ENCODE results near the gene ME2.

DNA sequence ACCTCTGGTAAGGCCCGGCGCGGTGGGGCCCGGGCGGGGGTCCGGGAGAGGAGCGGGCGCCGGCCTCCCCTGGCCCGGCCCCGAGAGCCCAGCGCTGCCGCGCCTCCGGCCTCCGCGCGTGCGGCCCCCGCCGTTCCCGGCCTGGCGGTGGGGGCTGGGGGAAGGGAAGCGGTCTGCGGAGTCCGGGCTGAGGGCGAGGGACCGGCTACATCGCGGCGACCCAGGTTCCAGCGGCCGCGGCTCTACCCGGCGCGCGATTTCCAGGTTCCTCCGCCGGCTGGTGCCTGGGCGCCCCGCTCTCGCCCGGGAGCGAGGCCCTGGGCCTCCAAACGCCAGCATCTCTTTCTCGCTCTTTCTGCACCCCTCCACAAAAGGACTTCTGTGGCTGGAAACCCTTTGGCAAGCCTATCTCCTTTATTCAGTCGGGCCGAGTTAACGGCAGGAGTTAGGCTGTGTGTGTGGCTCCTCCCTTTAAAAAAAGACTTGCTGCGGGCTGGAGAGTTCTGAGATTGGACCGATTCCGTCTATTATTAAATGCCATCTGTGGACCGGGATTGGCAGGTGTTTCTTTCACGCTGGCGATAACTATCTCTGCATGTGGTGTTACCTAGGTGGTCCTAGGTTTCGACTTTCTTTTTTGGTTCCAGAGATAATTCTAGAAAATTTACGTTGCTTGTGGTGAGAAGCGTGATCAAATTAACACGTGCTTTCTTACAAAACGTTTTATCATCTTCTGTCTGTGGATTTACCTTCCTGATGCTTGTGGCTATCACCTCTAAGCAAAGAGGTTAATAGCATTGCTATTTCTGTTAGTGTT, 592 bp downstream of the ME2 start:
- TF ChIP-seq, protein P1, sequence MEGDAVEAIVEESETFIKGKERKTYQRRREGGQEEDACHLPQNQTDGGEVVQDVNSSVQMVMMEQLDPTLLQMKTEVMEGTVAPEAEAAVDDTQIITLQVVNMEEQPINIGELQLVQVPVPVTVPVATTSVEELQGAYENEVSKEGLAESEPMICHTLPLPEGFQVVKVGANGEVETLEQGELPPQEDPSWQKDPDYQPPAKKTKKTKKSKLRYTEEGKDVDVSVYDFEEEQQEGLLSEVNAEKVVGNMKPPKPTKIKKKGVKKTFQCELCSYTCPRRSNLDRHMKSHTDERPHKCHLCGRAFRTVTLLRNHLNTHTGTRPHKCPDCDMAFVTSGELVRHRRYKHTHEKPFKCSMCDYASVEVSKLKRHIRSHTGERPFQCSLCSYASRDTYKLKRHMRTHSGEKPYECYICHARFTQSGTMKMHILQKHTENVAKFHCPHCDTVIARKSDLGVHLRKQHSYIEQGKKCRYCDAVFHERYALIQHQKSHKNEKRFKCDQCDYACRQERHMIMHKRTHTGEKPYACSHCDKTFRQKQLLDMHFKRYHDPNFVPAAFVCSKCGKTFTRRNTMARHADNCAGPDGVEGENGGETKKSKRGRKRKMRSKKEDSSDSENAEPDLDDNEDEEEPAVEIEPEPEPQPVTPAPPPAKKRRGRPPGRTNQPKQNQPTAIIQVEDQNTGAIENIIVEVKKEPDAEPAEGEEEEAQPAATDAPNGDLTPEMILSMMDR (IDR thresholded peaks at IDR 0.05) = no peak
- TF ChIP-seq POLR2A (IDR thresholded peaks at IDR 0.05) = no peak

Data from body of pancreas (tissue), 4 donors.